Right cardiac atrium (tissue), 5 donors: Measurements from ENCODE around the gene LRMDA. TPM values are rescaled to one million over a fixed set of nuclear protein-coding genes. Genes with fewer than 3 reads are reported as not detected.

Experiments
- ATAC-seq, 2 donors: fragments of 200-7000 bp; cut with Tn5 transposase; one replicate each; pipeline versions ENCODE4 v1.8.0 to v1.9.1; 2020; ENCODE audit warnings: moderate library complexity in 2 of 2, mild to moderate bottlenecking in 1 of 2
- DNase-seq, 3 donors: peaks; one replicate each; pipeline ENCODE4 v3.0.0-alpha.2; 2020
- H3K27ac ChIP-seq: one replicate; pipeline ENCODE4 v1.5.1; 2013; ENCODE audit warnings: mild to moderate bottlenecking, low read length, control low read depth, moderate library complexity
- H3K27me3 ChIP-seq: one replicate; pipeline ENCODE4 v1.6.1; 2013; ENCODE audit not compliant: control insufficient read depth, insufficient read depth
- H3K4me1 ChIP-seq: one replicate; pipeline ENCODE4 v1.6.1; 2013; ENCODE audit warnings: low read length; ENCODE audit not compliant: control insufficient read depth, insufficient read depth
- H3K4me3 ChIP-seq: one replicate; pipeline ENCODE4 v1.5.1; 2013; ENCODE audit warnings: low read length, control low read depth
- H3K9me3 ChIP-seq: one replicate; pipeline ENCODE4 v1.6.1; 2013; ENCODE audit warnings: low read length; ENCODE audit not compliant: control insufficient read depth
- WGBS: extraction: QIAGEN DNeasy Blood & Tissue Kit; methylation state at CpG from one replicate; pipeline ENCODE4 v1.1.7; 2013; 5-methylcytosine and 5-hydroxymethylcytosine counted together
- intact Hi-C, 4 donors: fragments of 100-400 bp; cut with DNase I; formaldehyde crosslinking; loops; one replicate each; pipeline versions ENCODE4 v1.11.0 to v1.14.0; 2022 to 2023
- polyA plus RNA-seq: library from polyadenylated mRNA; stranded (reverse); fragments of 200-250 nt; gene quantifications from one replicate; pipeline ENCODE4 v1.2.3, GENCODE V29; 2013
- total RNA-seq, 4 donors: library from RNA; stranded (reverse); fragmentation: NEBNext Ultra II Directional; extraction: Animal tissue kit (Norgen Biotek cat#: 25700); gene quantifications; one replicate each; pipeline ENCODE4 v1.2.1, GENCODE V29; 2021
- donor health status: healthy with polysubstance abuse.
- donor health status: DM: no; HTN: yes; CAD: no.
- donor health status: DM: no; HTN: no; CAD: no.
- donor health status: DM: no; HTN: yes; CAD: no; lungs with severe emphysema.
- donor health status: DM: yes; HTN: yes; CAD: no.

LRMDA gene
- total and polyA plus RNA-seq, 5 donors, result 42.7 to 97.9 (median 48.8) TPM

DNA sequence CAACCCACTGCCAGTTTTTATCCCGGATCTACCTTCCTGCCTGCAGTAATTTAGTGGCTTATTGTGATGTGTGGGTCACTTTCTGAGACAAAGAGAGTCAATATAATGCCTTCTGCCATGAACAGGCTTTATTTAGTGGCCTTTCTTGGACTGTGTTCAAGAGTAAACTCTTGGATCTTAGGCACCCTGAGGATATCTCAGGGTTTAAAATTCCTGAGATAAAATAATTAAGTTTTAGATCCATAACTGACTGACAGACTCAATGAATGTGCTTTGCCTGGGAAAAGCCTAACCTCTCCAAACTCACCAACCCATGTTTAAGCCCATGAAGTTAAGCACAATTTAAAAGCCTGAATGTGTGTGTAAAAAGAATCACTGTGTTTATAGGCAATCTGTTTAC is 564.3 kb downstream of the LRMDA start:
- no peaks in the 10 kb centered on the region for H3K27me3 ChIP-seq
- intact Hi-C loops, result no loop called here
- DNase-seq (no peak), ATAC-seq (no peak)
- no peaks in the 10 kb centered on the region for H3K4me1 ChIP-seq
- 63% methylated on average over 1 of the region's 1 CpG for WGBS
- H3K27ac ChIP-seq, result no peak overlapping the region
- H3K4me3 ChIP-seq, result no peak overlapping the region
- no peaks in the 10 kb centered on the region for H3K9me3 ChIP-seq

- intact Hi-C loops, result no loop called here
- ATAC-seq, result no peak
These were observed 567.6 kb downstream of the LRMDA start for GRCh38 chr10:75999001-75999400.

DNA sequence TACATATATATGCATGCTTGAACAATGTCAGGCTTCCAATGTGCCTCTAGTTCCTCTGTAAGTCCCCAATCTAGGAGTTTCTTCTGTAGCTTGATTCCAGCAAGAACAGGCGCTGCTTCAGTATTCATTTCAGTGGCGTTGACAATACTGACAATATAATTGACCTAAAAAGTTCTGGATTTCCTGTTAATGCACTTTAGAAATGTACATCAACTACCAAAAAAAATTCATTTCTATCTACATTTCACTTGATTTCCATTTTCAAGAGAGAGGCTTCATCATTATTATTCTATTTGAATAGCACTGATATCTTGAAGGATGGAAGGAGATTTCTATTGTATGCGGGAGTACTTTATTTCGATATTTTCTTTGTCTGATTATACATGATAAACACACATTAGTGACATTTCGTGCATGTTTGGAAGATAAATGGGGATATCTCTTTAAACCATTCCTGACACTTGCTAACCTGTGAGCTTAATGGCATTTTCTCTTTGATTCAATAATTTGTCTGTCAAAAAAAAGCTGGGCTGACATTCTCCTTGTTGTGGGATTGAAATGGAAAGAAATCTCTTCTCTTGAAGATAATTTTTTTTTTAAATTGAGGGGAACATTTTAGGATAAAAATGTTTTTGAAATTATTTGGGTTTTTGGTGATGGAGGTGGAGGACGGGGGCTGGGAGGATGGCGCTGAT is 568.2 kb downstream of the LRMDA start:
- 93% methylated on average over 7 of the region's 7 CpGs for WGBS
- H3K9me3 ChIP-seq, result no peaks in the 10 kb centered on the region
- DNase-seq (no peak), ATAC-seq (no peak)
- no peak overlapping the region for H3K4me3 ChIP-seq
- no peaks in the 10 kb centered on the region for H3K27me3 ChIP-seq
- H3K27ac ChIP-seq, result no peak overlapping the region
- H3K4me1 ChIP-seq, result no peaks in the 10 kb centered on the region
- intact Hi-C loops, result no loop called here

More at GRCh38 chr10:75999001-75999400, 567.6 kb downstream of the LRMDA start:
- H3K27ac ChIP-seq, result no peak overlapping the region
- no peak overlapping the region for H3K4me3 ChIP-seq
- no peaks in the 10 kb centered on the region for H3K4me1 ChIP-seq
- no peaks in the 10 kb centered on the region for H3K27me3 ChIP-seq
- H3K9me3 ChIP-seq, result no peaks in the 10 kb centered on the region
- WGBS, result 49% methylated on average over 2 of the region's 2 CpGs
- no peak for DNase-seq

- WGBS, result 73% methylated on average over 5 of the region's 5 CpGs
These were observed 569.1 kb downstream of the LRMDA start for GRCh38 chr10:76000550-76000949.

DNA sequence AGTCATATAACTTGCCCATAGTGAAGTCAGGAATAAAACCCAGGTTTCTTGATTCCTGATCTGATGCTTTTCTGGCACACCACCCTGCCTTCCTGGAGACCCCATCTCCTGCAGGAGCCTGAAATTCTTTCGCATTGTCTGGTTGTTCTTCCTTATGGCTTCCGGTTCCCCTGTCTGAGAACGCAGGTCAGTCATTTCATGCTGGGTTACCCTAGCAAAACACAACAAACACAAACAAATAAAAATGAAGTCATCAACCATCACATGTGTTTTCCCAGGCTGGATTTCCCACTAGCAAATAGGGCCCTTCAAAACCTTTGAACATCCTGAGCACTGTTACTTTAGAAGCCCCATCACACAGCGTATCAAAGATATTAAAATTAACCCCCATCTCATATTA is 569.6 kb downstream of the LRMDA start:
- DNase-seq (no peak), ATAC-seq (no peak)
- Histone ChIP-seq H3K27ac (no peak overlapping the region), H3K4me3 (no peak overlapping the region), H3K4me1 (no peaks in the 10 kb centered on the region), H3K9me3 (no peaks in the 10 kb centered on the region), H3K27me3 (no peaks in the 10 kb centered on the region)
- intact Hi-C loops, result no loop called here
- WGBS, result 79% methylated on average over 4 of the region's 4 CpGs

More at GRCh38 chr10:76000550-76000949, 569.1 kb downstream of the LRMDA start:
- H3K4me1 ChIP-seq, result no peaks in the 10 kb centered on the region
- no peaks in the 10 kb centered on the region for H3K27me3 ChIP-seq
- ATAC-seq (no peak), DNase-seq (no peak)
- intact Hi-C loops, result no loop called here
- no peaks in the 10 kb centered on the region for H3K9me3 ChIP-seq
- H3K27ac ChIP-seq, result no peak overlapping the region
- no peak overlapping the region for H3K4me3 ChIP-seq

DNA sequence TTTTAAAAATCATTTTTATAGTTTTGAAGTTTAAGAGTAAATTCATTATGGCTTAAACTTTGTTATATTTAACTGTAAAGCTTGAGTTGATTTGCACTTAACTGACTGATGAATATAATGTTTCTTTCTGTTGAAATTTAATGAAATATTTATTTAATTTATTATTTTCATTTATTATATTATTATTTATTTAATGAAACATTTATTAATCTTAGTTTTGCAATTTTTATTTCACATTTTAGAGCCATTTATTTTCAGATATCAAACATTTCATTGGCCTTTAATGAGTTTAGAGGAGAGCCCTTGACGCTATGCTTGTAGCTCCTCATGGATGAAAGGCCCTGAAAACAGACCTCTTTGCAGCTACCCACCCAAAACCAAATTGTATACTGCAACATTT is 570.0 kb downstream of the LRMDA start:
- ATAC-seq (no peak), DNase-seq (no peak)
- intact Hi-C loops, result no loop called here
- 99% methylated on average over 1 of the region's 1 CpG for WGBS
- H3K27ac ChIP-seq, result no peak overlapping the region
- H3K4me1 ChIP-seq, result no peaks in the 10 kb centered on the region
- H3K4me3 ChIP-seq, result no peak overlapping the region
- H3K9me3 ChIP-seq, result no peaks in the 10 kb centered on the region
- no peaks in the 10 kb centered on the region for H3K27me3 ChIP-seq

DNA sequence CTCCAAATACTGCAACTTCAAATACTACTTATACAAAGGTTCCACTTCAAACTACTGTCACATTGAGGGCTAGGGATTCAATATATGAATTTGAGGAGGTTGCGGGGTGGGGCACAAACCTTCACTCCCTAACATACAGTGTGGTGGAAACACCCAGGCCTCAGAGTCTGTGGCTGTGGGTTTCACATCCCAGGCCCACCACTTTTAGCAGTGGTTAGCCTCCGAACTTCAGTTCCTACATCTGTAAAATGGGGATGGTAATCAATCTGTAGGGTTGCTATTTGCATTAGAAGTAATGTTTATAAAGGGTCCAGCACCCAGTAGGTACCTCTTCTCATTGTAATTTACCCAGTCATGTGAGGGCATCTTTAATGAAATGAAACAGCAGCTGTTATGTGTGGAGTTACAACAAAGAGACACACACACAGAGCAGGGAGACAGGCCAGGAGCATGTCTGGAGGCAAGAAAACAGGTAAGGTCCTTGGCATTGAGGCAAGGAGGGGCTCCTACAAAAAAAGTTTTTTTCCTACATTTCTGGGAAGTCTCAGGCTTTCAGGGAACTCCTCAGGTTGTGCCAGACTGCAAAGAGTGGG is 570.9 kb downstream of the LRMDA start:
- Histone ChIP-seq H3K4me1 (no peaks in the 10 kb centered on the region), H3K27ac (no peak overlapping the region), H3K4me3 (no peak overlapping the region), H3K9me3 (no peaks in the 10 kb centered on the region), H3K27me3 (no peaks in the 10 kb centered on the region)
- intact Hi-C loops, result no loop called here
- ATAC-seq (no peak), DNase-seq (no peak)
- WGBS, result 97% methylated on average over 2 of the region's 2 CpGs

DNA sequence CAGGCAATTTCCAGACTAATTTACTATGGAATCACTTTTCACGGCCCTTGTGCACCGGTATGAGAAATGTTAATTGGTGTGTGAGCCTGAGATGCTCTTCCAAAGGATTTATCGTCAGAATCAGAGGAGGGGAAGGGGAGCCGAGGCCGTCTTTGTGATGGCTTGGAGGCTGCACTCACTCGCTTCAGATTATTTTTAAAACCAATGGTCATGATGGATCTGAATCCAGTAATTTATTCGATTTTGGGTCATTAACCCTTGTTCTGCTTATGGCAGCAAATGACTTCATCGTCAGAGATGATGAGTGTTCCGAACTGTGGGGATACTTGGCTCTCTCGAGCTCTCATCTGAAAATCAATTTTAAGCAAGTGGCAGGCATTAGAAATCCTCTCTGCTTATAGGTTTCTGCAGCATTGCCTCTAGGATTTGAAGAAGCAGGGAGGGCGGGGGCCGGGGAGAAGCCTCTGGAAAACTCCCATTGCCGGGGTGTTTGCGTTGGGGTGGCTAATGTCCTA is 576.3 kb downstream of the LRMDA start:
- H3K27ac ChIP-seq, result no peak overlapping the region
- H3K9me3 ChIP-seq, result no peaks in the 10 kb centered on the region
- DNase-seq (no peak), ATAC-seq (no peak)
- 93% methylated on average over 14 of the region's 14 CpGs for WGBS
- no peaks in the 10 kb centered on the region for H3K4me1 ChIP-seq
- no peaks in the 10 kb centered on the region for H3K27me3 ChIP-seq
- no peak overlapping the region for H3K4me3 ChIP-seq
- intact Hi-C loops, result no loop called here

DNA sequence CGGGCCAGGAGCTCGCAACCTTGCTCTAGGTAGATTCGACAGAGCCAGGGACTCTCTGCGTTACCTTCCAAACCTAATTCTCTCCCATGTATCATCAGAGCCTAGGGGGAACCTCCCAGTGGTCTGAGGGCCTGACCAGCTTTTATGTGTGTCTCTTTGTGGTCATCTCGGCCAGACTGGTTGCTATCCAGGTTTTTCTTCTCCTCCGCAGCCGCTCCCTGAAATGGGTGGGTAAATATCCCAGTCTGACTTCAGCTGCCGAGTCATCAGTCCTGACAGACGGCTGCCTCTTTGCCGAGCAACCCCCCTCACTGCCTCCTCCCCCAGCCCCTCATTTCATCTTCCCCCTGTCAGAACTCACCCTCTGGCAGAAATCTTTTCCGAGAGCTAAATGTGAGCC is 578.1 kb downstream of the LRMDA start:
- Histone ChIP-seq H3K27me3 (no peaks in the 10 kb centered on the region), H3K27ac (no peak overlapping the region), H3K4me3 (no peak overlapping the region), H3K4me1 (no peaks in the 10 kb centered on the region), H3K9me3 (no peaks in the 10 kb centered on the region)
- 83% methylated on average over 11 of the region's 11 CpGs for WGBS
- DNase-seq (no peak), ATAC-seq (no peak)
- intact Hi-C loops, result no loop called here

GRCh38 chr10:76010703-76011102 is 579.3 kb downstream of the LRMDA start:
- H3K4me3 ChIP-seq, result no peak overlapping the region
- ATAC-seq, result no peak
- H3K4me1 ChIP-seq, result no peaks in the 10 kb centered on the region
- H3K9me3 ChIP-seq, result no peaks in the 10 kb centered on the region
- intact Hi-C loops, result no loop called here
- DNase-seq, result no peak
- no peaks in the 10 kb centered on the region for H3K27me3 ChIP-seq
- no peak overlapping the region for H3K27ac ChIP-seq
- WGBS, result 83% methylated on average over 3 of the region's 3 CpGs

- 92% methylated on average over 7 of the region's 7 CpGs for WGBS
- Histone ChIP-seq H3K27me3 (no peaks in the 10 kb centered on the region), H3K9me3 (no peaks in the 10 kb centered on the region), H3K4me3 (no peak overlapping the region), H3K4me1 (no peaks in the 10 kb centered on the region), H3K27ac (no peak overlapping the region)
- intact Hi-C loops, result no loop called here
- DNase-seq (no peak), ATAC-seq (no peak)
These were observed 581.4 kb downstream of the LRMDA start for GRCh38 chr10:76012716-76013327.
